ENCODE results near the gene NECAB2.

NECAB2 gene

DNA sequence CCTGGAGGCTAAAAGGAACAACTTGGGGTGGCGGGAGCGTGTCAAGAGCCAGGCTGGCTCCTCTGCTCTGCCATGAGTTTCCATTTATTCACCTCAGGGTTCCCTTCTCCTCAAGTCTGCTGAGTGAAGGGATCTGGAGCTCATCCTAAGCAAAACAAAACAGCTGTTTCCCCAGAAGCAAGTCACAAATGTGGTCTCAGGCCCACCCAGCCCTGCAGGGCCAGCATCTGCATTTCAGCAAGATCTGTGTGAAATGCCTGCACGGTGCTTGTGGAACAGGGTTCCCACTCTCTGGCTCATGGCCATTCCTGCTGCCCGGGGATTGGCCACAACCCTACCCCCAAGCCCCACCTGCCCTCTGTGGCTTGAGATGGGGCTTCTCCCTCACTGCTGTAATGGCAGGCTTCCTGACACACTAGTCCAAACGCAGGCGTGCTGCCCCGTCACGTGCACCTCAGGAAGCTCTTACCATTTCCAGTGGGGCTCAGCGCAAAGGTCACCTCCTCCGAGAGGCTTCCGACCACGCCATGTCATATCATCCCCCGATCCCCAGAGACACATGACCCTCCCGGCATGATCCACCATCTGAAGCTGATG, 72.3 kb downstream of the NECAB2 start:
- TF ChIP-seq, protein P1, sequence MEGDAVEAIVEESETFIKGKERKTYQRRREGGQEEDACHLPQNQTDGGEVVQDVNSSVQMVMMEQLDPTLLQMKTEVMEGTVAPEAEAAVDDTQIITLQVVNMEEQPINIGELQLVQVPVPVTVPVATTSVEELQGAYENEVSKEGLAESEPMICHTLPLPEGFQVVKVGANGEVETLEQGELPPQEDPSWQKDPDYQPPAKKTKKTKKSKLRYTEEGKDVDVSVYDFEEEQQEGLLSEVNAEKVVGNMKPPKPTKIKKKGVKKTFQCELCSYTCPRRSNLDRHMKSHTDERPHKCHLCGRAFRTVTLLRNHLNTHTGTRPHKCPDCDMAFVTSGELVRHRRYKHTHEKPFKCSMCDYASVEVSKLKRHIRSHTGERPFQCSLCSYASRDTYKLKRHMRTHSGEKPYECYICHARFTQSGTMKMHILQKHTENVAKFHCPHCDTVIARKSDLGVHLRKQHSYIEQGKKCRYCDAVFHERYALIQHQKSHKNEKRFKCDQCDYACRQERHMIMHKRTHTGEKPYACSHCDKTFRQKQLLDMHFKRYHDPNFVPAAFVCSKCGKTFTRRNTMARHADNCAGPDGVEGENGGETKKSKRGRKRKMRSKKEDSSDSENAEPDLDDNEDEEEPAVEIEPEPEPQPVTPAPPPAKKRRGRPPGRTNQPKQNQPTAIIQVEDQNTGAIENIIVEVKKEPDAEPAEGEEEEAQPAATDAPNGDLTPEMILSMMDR (IDR thresholded peaks at IDR 0.05; ENCODE audit: insufficient read depth, low read depth, low read length, missing control alignments) = no peak
- DNase-seq (ENCODE audit: low read depth) = no peak
- H3K4me3 ChIP-seq (ENCODE audit: low read depth, low read length) = no peak overlapping the region

DNA sequence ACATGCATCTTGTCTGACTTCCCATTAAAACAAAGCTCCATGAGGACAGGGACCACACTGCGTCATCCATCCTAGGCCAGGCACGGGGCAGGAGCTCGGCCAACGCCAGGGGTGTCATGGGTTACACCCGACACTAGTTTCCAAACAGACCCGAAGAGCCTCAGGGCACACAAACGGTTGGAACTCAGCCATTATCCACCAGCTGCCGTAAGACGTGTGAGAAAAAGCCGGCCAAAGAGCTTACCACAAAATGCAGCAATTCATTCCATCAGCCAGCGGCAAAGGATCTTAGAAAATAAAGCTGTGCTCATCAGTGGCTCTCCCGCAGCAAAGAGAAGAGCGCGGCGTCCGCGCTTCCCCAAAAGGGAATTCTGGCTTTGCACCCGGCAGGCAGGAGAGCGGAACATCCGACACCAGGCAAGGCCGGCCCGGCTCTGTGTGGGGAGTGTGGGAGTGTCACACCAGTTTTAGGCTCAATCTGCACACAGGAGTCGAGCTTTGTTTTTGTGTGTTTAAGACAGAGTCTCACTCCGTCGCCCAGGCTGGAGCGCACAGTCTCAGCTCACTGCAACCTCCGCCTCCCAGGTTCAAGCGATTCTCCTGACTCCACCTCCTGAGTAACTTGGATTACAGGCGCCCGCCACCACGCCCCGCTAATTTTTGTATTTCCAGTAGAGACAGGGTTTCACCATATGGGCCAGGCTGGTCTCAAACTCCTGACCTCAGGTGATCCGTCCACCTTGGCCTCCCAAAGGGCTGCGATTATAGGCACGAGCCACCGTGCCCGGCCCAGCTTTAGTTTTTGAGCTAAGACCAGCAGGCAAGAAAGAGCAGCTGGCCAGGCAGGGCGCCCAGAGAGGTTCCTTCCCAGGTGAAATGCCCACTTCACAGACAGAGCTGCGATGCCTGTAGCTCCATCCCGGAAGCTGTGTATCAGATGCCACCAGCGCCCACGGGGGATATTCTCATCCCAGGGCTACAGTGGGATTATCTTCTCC, 73.1 kb downstream of the NECAB2 start:
- DNase-seq (ENCODE audit: low read depth) = no peak
- no peak overlapping the region for H3K4me3 ChIP-seq (ENCODE audit: low read depth, low read length)

DNA sequence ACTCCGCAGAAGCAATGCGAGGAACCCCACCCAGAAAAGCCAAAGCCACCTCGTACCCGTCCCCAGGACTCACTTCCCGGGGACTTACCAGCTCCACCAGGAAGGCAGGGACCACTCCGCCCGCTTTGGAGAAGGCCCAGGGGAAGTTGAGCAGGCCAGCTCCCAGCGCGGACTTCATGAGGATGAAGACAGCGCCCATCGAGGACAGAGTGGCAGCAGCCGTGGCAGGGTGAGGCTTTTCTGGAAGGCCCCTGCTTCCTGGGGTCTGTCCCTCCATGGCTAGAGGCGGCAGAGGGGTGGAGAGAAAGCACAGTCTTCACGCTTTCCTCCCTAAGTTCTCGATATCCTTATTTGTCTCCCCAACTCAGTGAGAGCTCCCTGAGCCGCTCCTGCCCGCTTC, 73.8 kb downstream of the NECAB2 start:
- H3K4me3 ChIP-seq (ENCODE audit: low read depth, low read length) = no peak overlapping the region
- TF ChIP-seq, protein P1 (IDR thresholded peaks at IDR 0.05; ENCODE audit: insufficient read depth, low read depth, low read length, missing control alignments) = no peak

More for the DNA sequence above, 73.1 kb downstream of the NECAB2 start:
- TF ChIP-seq, protein P1 (IDR thresholded peaks at IDR 0.05; ENCODE audit: insufficient read depth, low read depth, low read length, missing control alignments) = no peak

DNA sequence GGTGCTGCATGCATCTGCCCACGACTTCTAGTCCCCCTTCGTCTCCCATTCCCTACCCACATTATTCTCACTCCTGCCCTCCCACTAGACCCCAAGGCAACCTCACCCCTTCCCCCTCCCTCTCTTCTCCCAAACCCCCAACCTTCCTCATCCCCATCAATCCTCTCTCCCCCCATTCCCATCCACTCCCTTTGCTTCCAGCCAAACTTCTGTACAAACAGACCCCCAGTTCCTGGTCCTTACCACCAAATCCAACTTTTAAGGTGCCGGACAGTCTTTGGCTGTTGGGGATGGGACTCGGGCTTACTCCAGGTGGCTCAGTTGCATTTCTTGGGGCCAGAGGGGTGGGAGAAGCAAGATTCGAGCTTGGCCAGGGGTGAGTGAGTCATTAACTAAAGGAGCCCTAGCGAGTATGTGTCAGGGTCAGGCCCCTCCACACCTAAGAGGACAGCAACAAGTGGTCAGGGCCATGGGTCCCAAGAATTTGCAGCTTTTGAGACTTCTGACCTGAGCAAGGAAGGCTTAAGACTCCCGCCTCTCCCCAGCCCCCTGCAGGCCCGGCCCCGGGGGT, 74.3 kb downstream of the NECAB2 start, which contains the start of gene SLC38A8:
Gene SLC38A8, minus strand, starts transcription at position 488 of the 571 bp plus-strand sequence. CDS start 638 bp downstream, outside the sequence.
- no peak for DNase-seq (ENCODE audit: low read depth)
- TF ChIP-seq, protein P1 (IDR thresholded peaks at IDR 0.05; ENCODE audit: insufficient read depth, low read depth, low read length, missing control alignments) = no peak
- no peak within 1 kb of the TSS for H3K4me3 ChIP-seq (ENCODE audit: low read depth, low read length)

More for the DNA sequence above, 73.8 kb downstream of the NECAB2 start:
- DNase-seq (ENCODE audit: low read depth) = no peak

DNA sequence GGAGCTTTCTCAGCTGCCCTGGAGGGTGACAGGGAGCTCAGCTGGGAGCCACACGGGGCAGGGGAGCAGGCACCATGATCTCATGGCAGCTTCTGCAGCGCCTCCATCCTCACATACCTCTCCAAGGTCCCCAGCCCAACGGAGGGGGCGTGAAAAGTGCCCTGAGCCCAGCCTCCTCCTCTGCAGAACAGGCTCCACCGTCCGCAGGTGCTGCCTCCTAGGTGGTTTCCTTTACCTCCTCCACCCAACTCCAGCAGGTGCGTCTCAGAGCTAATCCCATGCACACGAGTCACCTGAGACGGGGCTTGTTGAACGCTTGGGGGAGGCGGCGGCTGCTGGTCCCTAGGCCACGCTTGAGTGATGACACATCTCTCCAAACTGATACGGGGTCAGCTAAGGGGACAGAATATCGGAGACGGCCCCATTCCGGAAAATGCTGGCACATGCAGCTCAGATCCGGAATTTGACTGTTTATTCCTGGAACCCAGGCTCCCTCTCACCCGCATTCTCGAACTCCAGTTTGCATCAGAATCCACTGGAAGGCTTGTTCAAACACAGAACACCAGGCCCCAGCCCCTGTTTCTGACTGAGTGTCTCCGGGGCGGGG, 74.9 kb downstream of the NECAB2 start:
- no peak for DNase-seq (ENCODE audit: low read depth)
- TF ChIP-seq, protein P1 (IDR thresholded peaks at IDR 0.05; ENCODE audit: insufficient read depth, low read depth, low read length, missing control alignments) = no peak
- no peak overlapping the region for H3K4me3 ChIP-seq (ENCODE audit: low read depth, low read length)

DNA sequence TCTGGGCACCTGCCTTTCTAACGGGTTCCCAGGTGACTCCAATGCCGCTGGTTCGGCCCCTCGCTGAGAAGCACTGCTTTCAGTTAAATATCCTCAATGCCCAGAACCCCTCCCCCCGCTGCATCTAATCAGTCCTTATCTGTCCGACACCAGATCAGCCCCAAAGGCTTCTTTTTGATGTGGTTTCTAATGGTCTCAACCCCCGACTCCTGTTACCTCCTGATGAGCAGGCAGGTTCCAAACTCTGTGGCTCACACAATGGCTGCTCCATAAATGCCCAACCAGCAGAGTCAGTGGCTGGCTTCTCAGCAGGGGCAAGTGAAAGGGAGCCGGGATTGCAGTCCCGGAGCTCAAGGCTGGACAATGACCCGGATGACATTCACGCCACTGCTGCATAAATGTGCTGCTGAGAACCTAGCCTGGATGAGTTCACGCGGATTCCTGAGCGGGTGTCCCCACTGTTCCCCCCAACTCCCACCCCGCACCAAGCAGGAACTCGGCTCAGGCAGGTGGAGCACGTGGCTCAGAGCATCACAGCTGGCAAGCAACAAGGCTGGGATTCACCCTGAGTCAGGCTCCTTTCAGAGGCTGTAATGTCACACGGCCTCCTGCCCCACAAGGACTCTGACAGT, 75.6 kb downstream of the NECAB2 start:
- DNase-seq (ENCODE audit: low read depth) = no peak
- no peak overlapping the region for H3K4me3 ChIP-seq (ENCODE audit: low read depth, low read length)
- TF ChIP-seq, protein P1 (IDR thresholded peaks at IDR 0.05; ENCODE audit: insufficient read depth, low read depth, low read length, missing control alignments) = no peak

Data from GM12865 (cell line).